Measurements from ENCODE around the gene CAPN10. TPM values are rescaled to one million over a fixed set of nuclear protein-coding genes. Genes with fewer than 3 reads are reported as not detected.

CAPN10 gene
- total RNA-seq, 1 donor from 2014 or later, result 13.7 TPM

Other genes with a start within 250 kb of the CAPN10 start
- 29.4 TPM for gene GPC1, start 151.1 kb upstream of the CAPN10 start, total RNA-seq
- gene ANKMY1, start 28.7 kb upstream of the CAPN10 start, total RNA-seq, result 13.1 TPM
- gene DUSP28, start 26.4 kb upstream of the CAPN10 start, total RNA-seq, result 2.0 TPM
- gene RNPEPL1, start 18.2 kb upstream of the CAPN10 start, total RNA-seq, result 40.6 TPM
- gene GPR35, start 38.7 kb downstream of the CAPN10 start, total RNA-seq, result 0.53 TPM
- gene AQP12B, start 96.2 kb downstream of the CAPN10 start, total RNA-seq, result not detected
- gene AQP12A, start 105.1 kb downstream of the CAPN10 start, total RNA-seq, result not detected
- gene KIF1A, start 233.5 kb downstream of the CAPN10 start, total RNA-seq, result 1.1 TPM